A549 (cell line): ENCODE results near the gene PANX2. TPM values are rescaled to one million over a fixed set of nuclear protein-coding genes. Genes with fewer than 3 reads are reported as not detected.

Experiments
- ATAC-seq, 2 experiments: fragments of 200-7000 bp in 1 of 2; fragments of >200 bp in 1 of 2; cut with Nextera tagmentation in 1 of 2; cut with Tn5 transposase in 1 of 2; 3 replicates each; pipeline versions ENCODE4 v1.8.0 to v1.9.1; 2018 to 2020; ENCODE audit warnings: mild to moderate bottlenecking in 1 of 2, moderate library complexity in 1 of 2
- CTCF ChIA-PET: fragments of 300-600 bp; sonication (Branson Sonifier 250); formaldehyde crosslinking; extraction: SDS; loops from one replicate; lab custom pipeline; 2021; ENCODE audit warnings: antibody characterized with exemption, inconsistent platforms; lab: Yijun Ruan, JAX
- POLR2A ChIA-PET: fragments of 350-600 bp; formaldehyde crosslinking; extraction: SDS; loops from one replicate; lab custom pipeline; 2021; ENCODE audit warnings: antibody characterized with exemption, inconsistent platforms; lab: Yijun Ruan, JAX
- DNase-seq, 2 experiments: peaks; one replicate each; pipeline versions ENCODE4 v3.0.0 to v3.0.0-alpha.2; 2011 to 2016; ENCODE audit warnings: low read depth in 1 of 2, low spot score in 1 of 2
- FAIRE-seq: peaks from 2 replicates; lab custom pipeline; 2011; peaks lifted over from hg19 to GRCh38; lab: Jason Lieb, UNC
- H3K27ac ChIP-seq, 2 experiments: fragments of >200 bp; sonication (Bioruptor Twin); formaldehyde crosslinking; 3 replicates each; pipeline ENCODE4 v1.5.1; 2016 to 2017
- H3K4me1 ChIP-seq: fragments of >200 bp; sonication (Bioruptor Twin); formaldehyde crosslinking; 3 replicates; pipeline ENCODE4 v1.6.1; 2016
- H3K4me2 ChIP-seq: fragments of >200 bp; sonication (Bioruptor Twin); formaldehyde crosslinking; 3 replicates; pipeline ENCODE4 v1.6.1; 2016
- H3K4me3 ChIP-seq: fragments of >200 bp; sonication (Bioruptor Twin); formaldehyde crosslinking; 3 replicates; pipeline ENCODE4 v1.5.1; 2016
- H3K9me3 ChIP-seq: fragments of >200 bp; sonication (Bioruptor Twin); formaldehyde crosslinking; 3 replicates; pipeline ENCODE4 v1.6.1; 2016
- ESRRA ChIP-seq: fragments of 150-350 bp; IDR thresholded peaks from 2 replicates; pipeline ENCODE4 v1.6.1; 2014; ENCODE audit warnings: mild to moderate bottlenecking, low read length, borderline replicate concordance
- FOSB ChIP-seq: fragments of 250-450 bp; sonication (Bioruptor Pico); IDR thresholded peaks from 2 replicates; pipeline ENCODE4 v1.5.0; 2020; ENCODE audit warnings: mild to moderate bottlenecking, moderate library complexity
- FOSL2 ChIP-seq, 2 experiments: fragments of 450-650 bp in 1 of 2; fragments of >200 bp in 1 of 2; sonication (Bioruptor Twin) in 1 of 2; formaldehyde crosslinking; IDR thresholded peaks; 2 replicates each; pipeline versions ENCODE4 v1.5.0 to v1.6.1; 2016 to 2020; ENCODE audit warnings: mild to moderate bottlenecking in 1 of 2, moderate library complexity in 1 of 2
- GATA3 ChIP-seq: IDR thresholded peaks from 2 replicates; pipeline ENCODE4 v1.6.1; 2012; ENCODE audit warnings: borderline replicate concordance
- HOXB13 ChIP-seq: fragments of 250-450 bp; sonication (Bioruptor Pico); IDR thresholded peaks from 2 replicates; pipeline ENCODE4 v1.5.0; 2020; ENCODE audit warnings: low read depth, mild to moderate bottlenecking, moderate library complexity
- KDM5A ChIP-seq: fragments of 200-600 bp; sonication (generic); IDR thresholded peaks from 2 replicates; pipeline ENCODE4 v1.6.1; 2016; ENCODE audit warnings: antibody characterized with exemption, mild to moderate bottlenecking
- MAFK ChIP-seq: fragments of 450-650 bp; IDR thresholded peaks from 2 replicates; pipeline ENCODE4 v1.6.1; 2014; ENCODE audit not compliant: partially characterized antibody
- NPAS2 ChIP-seq: fragments of 250-450 bp; sonication (Bioruptor Pico); IDR thresholded peaks from 2 replicates; pipeline ENCODE4 v1.8.0; 2022; ENCODE audit warnings: mild to moderate bottlenecking, moderate library complexity, borderline replicate concordance
- RAD21 ChIP-seq, 2 experiments: fragments of >200 bp in 1 of 2; sonication (Bioruptor Twin) in 1 of 2; formaldehyde crosslinking in 1 of 2; IDR thresholded peaks in 1 of 2; conservative IDR thresholded peaks in 1 of 2; 2 replicates in 1 of 2; 3 replicates in 1 of 2; pipeline ENCODE4 v1.6.1; 2012 to 2018; ENCODE audit warnings: inconsistent platforms in 1 of 2
- RARB ChIP-seq: fragments of 250-450 bp; sonication (Bioruptor Pico); IDR thresholded peaks from 2 replicates; pipeline ENCODE4 v1.8.0; 2021; ENCODE audit warnings: mild to moderate bottlenecking, moderate library complexity
- RCOR1 ChIP-seq: fragments of 150-350 bp; IDR thresholded peaks from 2 replicates; pipeline ENCODE4 v1.6.1; 2014; ENCODE audit warnings: antibody characterized with exemption, low read length, low read depth
- RFX5 ChIP-seq: fragments of 450-650 bp; IDR thresholded peaks from 2 replicates; pipeline ENCODE4 v1.7.1; 2014; ENCODE audit warnings: antibody characterized with exemption, mild to moderate bottlenecking, moderate library complexity
- SREBF2 ChIP-seq: fragments of 450-650 bp; IDR thresholded peaks from 2 replicates; pipeline ENCODE4 v1.6.1; 2014; ENCODE audit warnings: mild to moderate bottlenecking, moderate library complexity
- TFCP2L1 ChIP-seq: fragments of 250-450 bp; sonication (Bioruptor Pico); IDR thresholded peaks from 2 replicates; pipeline ENCODE4 v1.5.0; 2021; ENCODE audit warnings: mild to moderate bottlenecking
- TP53 ChIP-seq: fragments of 250-450 bp; sonication (Bioruptor Pico); IDR thresholded peaks from 2 replicates; pipeline ENCODE4 v1.5.0; 2021; ENCODE audit warnings: mild to moderate bottlenecking, moderate library complexity
- ZNF302 ChIP-seq: fragments of 250-450 bp; sonication (Bioruptor Pico); IDR thresholded peaks from 2 replicates; pipeline ENCODE4 v1.9.0; 2021; ENCODE audit warnings: inconsistent platforms, mild to moderate bottlenecking, moderate library complexity
- WGBS: methylation state at CpG from one replicate; pipeline ENCODE4 v1.1.6; 2017; ENCODE audit errors: missing lambda C conversion rate; 5-methylcytosine and 5-hydroxymethylcytosine counted together
- polyA plus RNA-seq, 4 experiments: library from polyadenylated mRNA; depleted of rRNA in 3 of 4; stranded (reverse); fragments of >200 nt; fragmentation: RNase III in 1 of 4; extraction: RNeasy Plus Mini Kit Qiagen cat#74134 plus additional on column Dnase treatment in 1 of 4; gene quantifications; 2 replicates in 3 of 4; 3 replicates in 1 of 4; pipeline ENCODE4 v1.2.3, GENCODE V29; 2011 to 2017
- TF ChIP-seq, protein P1 (sequence below): fragments of 150-350 bp; IDR thresholded peaks from 2 replicates; pipeline ENCODE4 v1.6.1; 2014; ENCODE audit warnings: low read depth, mild to moderate bottlenecking, low read length
- TF ChIP-seq, protein P2 (sequence below): IDR thresholded peaks from 2 replicates; pipeline ENCODE4 v1.6.1; 2012; ENCODE audit warnings: low read depth, borderline replicate concordance
- TF ChIP-seq, protein P3 (sequence below): fragments of 200-600 bp; sonication (generic); IDR thresholded peaks from 2 replicates; pipeline ENCODE4 v1.6.1; 2016; ENCODE audit warnings: antibody characterized with exemption, mild to moderate bottlenecking, moderate library complexity

The PANX2 gene
- polyA plus RNA-seq, 2 of the 4 experiments (the other 2 are of a cell fraction): 1.6 to 4.4 TPM

DNA sequence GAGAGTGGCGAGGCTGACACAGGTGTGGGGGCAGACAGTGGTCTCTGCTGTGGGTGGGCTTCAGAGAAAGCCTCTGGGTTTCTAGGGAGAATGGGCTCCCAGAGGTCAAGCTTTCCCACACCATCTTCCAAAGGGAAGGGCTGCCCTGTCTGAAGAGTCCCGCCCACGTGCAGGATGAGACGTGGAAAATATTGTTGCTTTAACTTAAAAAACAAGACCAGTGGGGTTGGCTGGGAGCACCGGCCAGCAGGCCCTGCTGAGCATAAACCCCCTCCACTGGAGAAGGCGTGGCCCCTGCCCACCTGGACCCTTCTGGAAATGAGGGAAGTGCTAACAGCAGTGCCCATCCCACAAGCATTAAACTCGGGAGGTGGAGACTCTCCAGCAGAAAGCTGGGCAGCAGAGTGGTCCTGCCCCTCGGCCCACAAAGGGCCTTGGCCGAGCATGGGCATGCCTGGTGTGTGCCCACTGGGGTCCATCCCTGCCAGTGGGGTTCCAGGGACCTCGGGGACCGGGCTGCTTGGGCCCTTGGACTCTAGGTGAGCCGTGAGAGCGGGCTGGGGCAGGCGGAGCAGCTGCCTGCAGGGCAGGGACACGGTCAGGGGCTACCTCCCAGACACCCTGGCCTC lies 45.6 kb downstream of the PANX2 start:
- Histone ChIP-seq H3K27ac (no peak overlapping the region), H3K4me3 (no peak overlapping the region), H3K4me1 (no peaks in the 10 kb centered on the region), H3K9me3 (no peaks in the 10 kb centered on the region), H3K4me2 (no peak overlapping the region)
- WGBS: 78% methylated on average over 6 of the region's 15 CpGs
- no peak for DNase-seq
- POLR2A ChIA-PET: no interaction called here
- TF ChIP-seq GATA3 (no peak), RAD21 (conservative IDR thresholded peaks at IDR 0.05 in 1 of 2, IDR thresholded peaks at IDR 0.05 in 1 of 2) (no peak), RARB (CRISPR knock-in tag) (no peak), TFCP2L1 (CRISPR knock-in tag) (no peak), TP53 (CRISPR knock-in tag) (no peak), FOSL2 (IDR thresholded peaks at IDR 0.05) (no peak), FOSL2 (CRISPR knock-in tag; IDR thresholded peaks at IDR 0.05) (no peak), MAFK (no peak), NPAS2 (CRISPR knock-in tag) (no peak)
- TF ChIP-seq, protein P1, sequence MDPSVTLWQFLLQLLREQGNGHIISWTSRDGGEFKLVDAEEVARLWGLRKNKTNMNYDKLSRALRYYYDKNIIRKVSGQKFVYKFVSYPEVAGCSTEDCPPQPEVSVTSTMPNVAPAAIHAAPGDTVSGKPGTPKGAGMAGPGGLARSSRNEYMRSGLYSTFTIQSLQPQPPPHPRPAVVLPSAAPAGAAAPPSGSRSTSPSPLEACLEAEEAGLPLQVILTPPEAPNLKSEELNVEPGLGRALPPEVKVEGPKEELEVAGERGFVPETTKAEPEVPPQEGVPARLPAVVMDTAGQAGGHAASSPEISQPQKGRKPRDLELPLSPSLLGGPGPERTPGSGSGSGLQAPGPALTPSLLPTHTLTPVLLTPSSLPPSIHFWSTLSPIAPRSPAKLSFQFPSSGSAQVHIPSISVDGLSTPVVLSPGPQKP: no peak
- TF ChIP-seq, protein P2, sequence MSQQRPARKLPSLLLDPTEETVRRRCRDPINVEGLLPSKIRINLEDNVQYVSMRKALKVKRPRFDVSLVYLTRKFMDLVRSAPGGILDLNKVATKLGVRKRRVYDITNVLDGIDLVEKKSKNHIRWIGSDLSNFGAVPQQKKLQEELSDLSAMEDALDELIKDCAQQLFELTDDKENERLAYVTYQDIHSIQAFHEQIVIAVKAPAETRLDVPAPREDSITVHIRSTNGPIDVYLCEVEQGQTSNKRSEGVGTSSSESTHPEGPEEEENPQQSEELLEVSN: no peak
- CTCF ChIA-PET: interaction anchor here (0.6 to 1.9 kb wide), 6 partner anchors 14 to 73 kb away, joined by 3 to 10 read pairs (median 4); no protein-coding TSS in a partner anchor
- ATAC-seq: no peak
- no peak for FAIRE-seq

DNA sequence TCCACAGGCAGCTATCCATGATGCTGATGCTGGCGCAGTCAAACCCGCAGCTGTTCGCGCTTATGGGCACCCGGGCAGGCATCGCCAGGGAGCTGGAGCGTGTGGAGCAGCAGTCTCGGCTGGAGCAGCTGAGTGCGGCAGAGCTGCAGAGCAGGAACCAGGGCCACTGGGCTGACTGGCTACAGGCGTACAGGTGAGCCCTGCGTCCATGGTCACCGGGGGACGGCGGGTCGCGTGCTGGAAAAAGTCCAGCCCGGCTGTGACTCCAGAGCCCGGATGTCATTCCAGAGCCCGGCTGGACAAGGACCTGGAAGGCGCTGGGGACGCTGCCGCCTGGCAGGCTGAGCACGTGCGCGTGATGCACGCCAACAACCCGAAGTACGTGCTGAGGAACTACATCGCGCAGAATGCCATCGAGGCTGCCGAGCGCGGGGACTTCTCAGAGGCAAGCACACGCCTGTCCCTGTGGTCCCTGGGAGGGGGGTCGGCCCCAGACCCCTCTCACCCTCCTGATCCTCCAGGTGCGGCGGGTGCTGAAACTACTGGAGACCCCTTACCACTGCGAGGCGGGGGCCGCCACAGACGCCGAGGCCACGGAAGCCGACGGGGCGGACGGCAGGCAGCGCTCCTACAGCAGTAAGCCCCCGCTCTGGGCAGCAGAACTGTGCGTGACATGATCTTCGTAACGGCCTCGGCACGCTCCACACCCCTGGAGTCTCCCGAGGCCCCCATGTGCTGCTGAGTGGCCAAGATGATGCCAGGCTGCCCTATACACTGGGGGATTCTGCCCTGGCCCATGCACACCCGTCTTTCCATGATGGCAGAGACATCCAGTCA lies 46.4 kb downstream of the PANX2 start:
- no peak overlapping the region for H3K27ac ChIP-seq
- H3K4me3 ChIP-seq: no peak overlapping the region
- WGBS: 97% methylated on average over 14 of the region's 57 CpGs
- H3K4me2 ChIP-seq: no peak overlapping the region
- no peaks in the 10 kb centered on the region for H3K9me3 ChIP-seq
- ChIA-PET POLR2A (no interaction called here), CTCF (interaction anchor here (0.6 to 1.6 kb wide), 3 partner anchors 13 to 24 kb away, joined by 4 read pairs; no protein-coding TSS in a partner anchor)
- no peak for ATAC-seq
- DNase-seq: no peak
- no peak for TF ChIP-seq RFX5
- TF ChIP-seq, protein P3, sequence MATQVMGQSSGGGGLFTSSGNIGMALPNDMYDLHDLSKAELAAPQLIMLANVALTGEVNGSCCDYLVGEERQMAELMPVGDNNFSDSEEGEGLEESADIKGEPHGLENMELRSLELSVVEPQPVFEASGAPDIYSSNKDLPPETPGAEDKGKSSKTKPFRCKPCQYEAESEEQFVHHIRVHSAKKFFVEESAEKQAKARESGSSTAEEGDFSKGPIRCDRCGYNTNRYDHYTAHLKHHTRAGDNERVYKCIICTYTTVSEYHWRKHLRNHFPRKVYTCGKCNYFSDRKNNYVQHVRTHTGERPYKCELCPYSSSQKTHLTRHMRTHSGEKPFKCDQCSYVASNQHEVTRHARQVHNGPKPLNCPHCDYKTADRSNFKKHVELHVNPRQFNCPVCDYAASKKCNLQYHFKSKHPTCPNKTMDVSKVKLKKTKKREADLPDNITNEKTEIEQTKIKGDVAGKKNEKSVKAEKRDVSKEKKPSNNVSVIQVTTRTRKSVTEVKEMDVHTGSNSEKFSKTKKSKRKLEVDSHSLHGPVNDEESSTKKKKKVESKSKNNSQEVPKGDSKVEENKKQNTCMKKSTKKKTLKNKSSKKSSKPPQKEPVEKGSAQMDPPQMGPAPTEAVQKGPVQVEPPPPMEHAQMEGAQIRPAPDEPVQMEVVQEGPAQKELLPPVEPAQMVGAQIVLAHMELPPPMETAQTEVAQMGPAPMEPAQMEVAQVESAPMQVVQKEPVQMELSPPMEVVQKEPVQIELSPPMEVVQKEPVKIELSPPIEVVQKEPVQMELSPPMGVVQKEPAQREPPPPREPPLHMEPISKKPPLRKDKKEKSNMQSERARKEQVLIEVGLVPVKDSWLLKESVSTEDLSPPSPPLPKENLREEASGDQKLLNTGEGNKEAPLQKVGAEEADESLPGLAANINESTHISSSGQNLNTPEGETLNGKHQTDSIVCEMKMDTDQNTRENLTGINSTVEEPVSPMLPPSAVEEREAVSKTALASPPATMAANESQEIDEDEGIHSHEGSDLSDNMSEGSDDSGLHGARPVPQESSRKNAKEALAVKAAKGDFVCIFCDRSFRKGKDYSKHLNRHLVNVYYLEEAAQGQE: no peak
- TF ChIP-seq FOSB (CRISPR knock-in tag): no peak
- no peak for TF ChIP-seq SREBF2
- no peak for TF ChIP-seq HOXB13
- TF ChIP-seq RCOR1: no peak
- no peak for TF ChIP-seq ZNF302 (CRISPR knock-in tag)
- no peak for TF ChIP-seq ESRRA
- TF ChIP-seq KDM5A: no peak
- FAIRE-seq: no peak
- no peaks in the 10 kb centered on the region for H3K4me1 ChIP-seq
